HEK293 (cell line): Measurements from ENCODE around the gene APOL2.

Source experiments
- CTCF ChIP-seq: fragments of 450-650 bp; formaldehyde crosslinking; IDR thresholded peaks from 2 replicates; pipeline ENCODE4 v1.5.1; 2016; ENCODE audit warnings: missing biosample characterization, missing genetic modification characterization
- HOXA7 ChIP-seq: sonication (generic); formaldehyde crosslinking; IDR thresholded peaks from 2 replicates; pipeline ENCODE4 v1.8.1; 2022; ENCODE audit warnings: missing genetic modification reagents, borderline replicate concordance
- OSR2 ChIP-seq: fragments of 450-650 bp; formaldehyde crosslinking; IDR thresholded peaks from 2 replicates; pipeline ENCODE4 v1.5.1; 2016; ENCODE audit warnings: missing biosample characterization, missing genetic modification characterization
- PBX3 ChIP-seq: sonication (generic); formaldehyde crosslinking; IDR thresholded peaks from 2 replicates; pipeline ENCODE4 v1.8.1; 2022; ENCODE audit warnings: mild to moderate bottlenecking, moderate library complexity, missing genetic modification reagents
- REST ChIP-seq: fragments of 450-650 bp; formaldehyde crosslinking; IDR thresholded peaks from 2 replicates; pipeline ENCODE4 v1.5.1; 2016; ENCODE audit warnings: missing biosample characterization, missing genetic modification characterization
- ZNF24 ChIP-seq: fragments of 450-650 bp; formaldehyde crosslinking; IDR thresholded peaks from 2 replicates; pipeline ENCODE4 v1.5.1; 2016; ENCODE audit warnings: missing biosample characterization, missing genetic modification characterization
- ZNF302 ChIP-seq: fragments of 450-650 bp; formaldehyde crosslinking; IDR thresholded peaks from 2 replicates; pipeline ENCODE4 v1.5.1; 2016; ENCODE audit warnings: missing biosample characterization, missing genetic modification characterization, low read depth
- ZNF654 ChIP-seq: fragments of 450-650 bp; formaldehyde crosslinking; IDR thresholded peaks from 2 replicates; pipeline ENCODE4 v1.5.1; 2016; ENCODE audit warnings: low read depth, missing biosample characterization, missing genetic modification characterization
- ZSCAN18 ChIP-seq: fragments of 450-650 bp; formaldehyde crosslinking; IDR thresholded peaks from 2 replicates; pipeline ENCODE4 v1.5.1; 2016; ENCODE audit warnings: missing biosample characterization, missing genetic modification characterization

- TF ChIP-seq ZSCAN18 = no peak
- no peak for TF ChIP-seq OSR2 (tag by site-specific recombination)
- TF ChIP-seq REST (tag by site-specific recombination) = no peak
- TF ChIP-seq CTCF (tag by site-specific recombination) = no peak
- TF ChIP-seq HOXA7 (CRISPR knock-in tag) = no peak
- TF ChIP-seq PBX3 (CRISPR knock-in tag) = no peak
- no peak for TF ChIP-seq ZNF24 (tag by site-specific recombination)
- no peak for TF ChIP-seq ZNF302 (tag by site-specific recombination)
- no peak for TF ChIP-seq ZNF654 (tag by site-specific recombination)
Measured at GRCh38 chr22:36244522-36245391, 5.4 kb upstream of the APOL2 start.
